ENCODE measurements around the gene VPS26C. TPM values are rescaled to one million over a fixed set of nuclear protein-coding genes. Genes with fewer than 3 reads are reported as not detected.

VPS26C gene
- total RNA-seq, 4 donors from 2014 or later = 47.7 to 60.8 (median 55.4) TPM

DNA sequence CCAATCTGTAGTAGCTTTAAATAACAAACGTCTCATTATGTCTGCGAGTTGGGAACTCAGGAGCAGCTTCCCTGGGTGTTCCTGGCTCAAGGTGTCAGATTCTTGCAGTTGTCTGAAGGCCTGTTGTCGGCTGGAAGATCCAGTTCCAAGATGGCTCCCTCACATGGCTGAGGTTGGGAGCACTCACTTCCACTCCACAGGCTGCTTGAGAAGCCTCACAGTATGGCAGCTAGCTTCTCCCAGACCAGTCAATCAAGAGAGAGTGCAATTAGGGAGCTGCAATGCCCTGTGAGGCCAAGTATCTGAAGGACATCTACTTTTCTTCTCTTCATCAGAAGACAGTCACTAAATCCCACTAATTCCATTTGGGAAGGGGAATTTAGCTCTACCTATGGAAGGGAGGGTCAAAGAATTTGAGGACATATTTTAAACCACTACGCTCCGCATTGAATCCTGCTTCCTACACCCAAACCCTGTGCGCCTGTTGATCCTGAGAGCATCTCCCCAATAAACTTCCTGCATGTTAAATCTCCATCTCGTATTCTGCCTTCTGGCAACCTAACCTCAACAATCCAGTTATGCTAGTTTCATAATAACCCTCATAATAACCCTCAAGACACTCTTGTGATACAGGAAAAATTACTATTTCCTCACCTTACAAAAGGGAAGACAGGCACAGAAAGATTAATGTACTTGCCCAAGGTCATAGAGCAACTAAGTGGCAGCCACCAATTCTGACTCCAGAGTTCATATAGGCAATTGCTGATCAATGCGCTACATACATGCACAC lies 3.6 kb upstream of the VPS26C start:
- no peaks in the 10 kb centered on the region for H3K27me3 ChIP-seq
- no peak for DNase-seq (ENCODE audit: low spot score in 2 of 2)
- TF ChIP-seq POLR2AphosphoS5 (IDR thresholded peaks at IDR 0.05) (peak in 1 of 3 donors; percentile 45), CTCF (IDR thresholded peaks at IDR 0.05) (no peak)
- H3K4me1 ChIP-seq = peaks cover 28% of the 10 kb centered on the region
- whole genome bisulfite sequencing = 58% methylated on average over 8 of the region's 8 CpGs
- peak overlapping the region; percentile 61 for H3K27ac ChIP-seq
- H3K9me3 ChIP-seq = no peaks in the 10 kb centered on the region
- H3K4me3 ChIP-seq = no peak overlapping the region
- H3K36me3 ChIP-seq = no peaks in the 10 kb centered on the region

- no peaks in the 10 kb centered on the region for H3K27me3 ChIP-seq
- no peak for TF ChIP-seq EP300 (IDR thresholded peaks at IDR 0.05)
- no peak for TF ChIP-seq POLR2AphosphoS5 (IDR thresholded peaks at IDR 0.05)
- no peak for TF ChIP-seq CTCF (IDR thresholded peaks at IDR 0.05)
- TF ChIP-seq POLR2A (IDR thresholded peaks at IDR 0.05) = no peak
- no peaks in the 10 kb centered on the region for H3K36me3 ChIP-seq
- H3K4me3 ChIP-seq = no peak overlapping the region
- 95% methylated on average over 11 of the region's 11 CpGs for WGBS
- no peak for DNase-seq (ENCODE audit: low spot score in 2 of 2)
- H3K27ac ChIP-seq = no peak overlapping the region
- H3K9me3 ChIP-seq = no peaks in the 10 kb centered on the region
- peaks cover 33% of the 10 kb centered on the region for H3K4me1 ChIP-seq
Observed at GRCh38 chr21:37269481-37269880, 2.3 kb upstream of the VPS26C start.

DNA sequence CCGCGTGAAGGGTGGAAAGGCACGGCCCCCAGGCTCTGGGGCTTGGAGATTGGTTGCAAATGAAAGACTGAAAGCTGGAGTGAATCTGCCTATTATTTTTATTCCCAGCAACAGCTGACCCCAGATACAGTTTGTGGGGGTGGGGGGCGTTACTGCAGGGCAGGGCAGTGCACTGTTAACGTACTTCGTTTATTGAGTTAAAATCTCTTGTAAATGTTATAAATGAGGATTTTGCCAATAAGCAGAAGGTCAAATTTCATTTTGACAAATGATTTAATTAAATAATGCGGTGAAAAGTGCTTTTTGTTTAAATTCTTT lies 1.0 kb upstream of the VPS26C start:
- Histone ChIP-seq H3K27me3 (no peaks in the 10 kb centered on the region), H3K27ac (peak overlapping the region; percentile 96), H3K4me3 (peak overlapping the region; percentile 62), H3K9me3 (no peaks in the 10 kb centered on the region), H3K4me1 (peaks cover 46% of the 10 kb centered on the region), H3K36me3 (no peaks in the 10 kb centered on the region)
- DNase-seq (ENCODE audit: low spot score in 2 of 2) = no peak
- TF ChIP-seq POLR2A (IDR thresholded peaks at IDR 0.05) (no peak), CTCF (IDR thresholded peaks at IDR 0.05) (no peak), EP300 (IDR thresholded peaks at IDR 0.05) (no peak), POLR2AphosphoS5 (IDR thresholded peaks at IDR 0.05) (no peak)
- 2% methylated on average over 7 of the region's 7 CpGs for whole genome bisulfite sequencing

DNA sequence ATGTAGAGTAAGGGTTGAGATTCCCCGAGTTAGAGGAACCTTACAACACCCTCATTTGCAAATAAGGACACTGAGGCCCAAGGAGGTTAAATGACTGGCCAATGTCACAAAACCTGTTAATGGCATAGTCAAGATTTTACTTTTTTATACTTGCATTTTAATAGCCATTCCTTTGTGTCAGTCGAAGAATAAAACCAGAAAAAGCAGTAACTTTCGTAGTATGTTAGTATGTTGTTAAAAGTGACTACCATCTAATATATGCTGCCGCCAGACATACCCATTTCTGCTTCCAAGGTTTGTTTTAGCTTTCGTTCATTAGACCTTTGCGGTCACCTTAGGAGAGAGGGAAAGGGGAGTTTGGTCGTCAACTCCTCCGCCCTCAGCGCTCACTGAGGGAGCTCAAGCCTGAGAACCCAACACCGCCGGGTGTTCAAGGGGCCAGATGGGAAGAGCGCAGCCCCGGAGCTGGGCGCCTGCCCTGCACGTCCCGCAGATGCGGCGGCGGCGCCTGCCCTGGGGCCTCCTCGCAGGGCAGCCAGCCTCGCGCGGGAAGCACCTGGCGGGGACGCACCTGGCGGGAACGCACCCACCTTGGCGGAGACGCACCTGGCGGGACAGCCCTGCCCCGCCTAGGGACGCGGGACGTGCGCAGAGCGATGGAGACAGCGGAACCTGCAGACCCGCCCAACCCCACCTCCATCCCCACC lies 466 bp downstream of the VPS26C start:
- Histone ChIP-seq H3K36me3 (no peaks in the 10 kb centered on the region), H3K27ac (peak overlapping the region; percentile 96), H3K9me3 (no peaks in the 10 kb centered on the region), H3K4me3 (peak overlapping the region; percentile 62), H3K4me1 (peaks cover 46% of the 10 kb centered on the region), H3K27me3 (no peaks in the 10 kb centered on the region)
- WGBS = 5% methylated on average over 13 of the region's 39 CpGs
- TF ChIP-seq EP300 (IDR thresholded peaks at IDR 0.05) = no peak
- no peak for TF ChIP-seq CTCF (IDR thresholded peaks at IDR 0.05)
- TF ChIP-seq POLR2A (IDR thresholded peaks at IDR 0.05) = no peak
- TF ChIP-seq POLR2AphosphoS5 (IDR thresholded peaks at IDR 0.05) = no peak
- peak in 1 of 2 donors; percentile 82 for DNase-seq (ENCODE audit: low spot score in 2 of 2)

DNA sequence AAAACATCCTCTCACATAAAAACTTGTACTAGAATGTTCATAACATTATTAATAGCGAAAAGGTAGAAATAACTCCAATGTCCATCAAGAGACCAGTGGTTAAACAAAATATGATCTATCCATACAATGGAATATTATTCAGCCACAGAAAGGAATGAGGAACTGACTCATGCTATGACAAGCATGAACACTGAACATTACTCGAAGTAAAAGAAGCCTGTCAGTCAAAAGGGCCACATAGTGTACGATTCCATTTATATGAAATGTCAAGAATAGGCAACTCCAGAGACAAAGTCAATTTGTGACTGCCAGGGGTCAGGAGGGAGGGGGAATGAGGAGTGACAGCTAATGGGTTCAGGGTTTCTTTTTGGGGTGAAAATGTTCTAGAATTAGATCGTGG lies 2.3 kb downstream of the VPS26C start:
- no peaks in the 10 kb centered on the region for H3K36me3 ChIP-seq
- no peak overlapping the region for H3K27ac ChIP-seq
- H3K9me3 ChIP-seq = no peaks in the 10 kb centered on the region
- peaks cover 31% of the 10 kb centered on the region for H3K4me1 ChIP-seq
- WGBS = 75% methylated on average over 4 of the region's 4 CpGs
- no peak for TF ChIP-seq POLR2A (IDR thresholded peaks at IDR 0.05)
- no peak for TF ChIP-seq POLR2AphosphoS5 (IDR thresholded peaks at IDR 0.05)
- TF ChIP-seq EP300 (IDR thresholded peaks at IDR 0.05) = no peak
- TF ChIP-seq CTCF (IDR thresholded peaks at IDR 0.05) = no peak
- no peaks in the 10 kb centered on the region for H3K27me3 ChIP-seq
- no peak overlapping the region for H3K4me3 ChIP-seq
- no peak for DNase-seq (ENCODE audit: low spot score in 2 of 2)
